ENCODE results near the gene PCK2. TPM values are rescaled to one million over a fixed set of nuclear protein-coding genes. Genes with fewer than 3 reads are reported as not detected.

Gene PCK2
- total RNA-seq, 1 experiment from 2014 or later: 48.9 TPM

DNA sequence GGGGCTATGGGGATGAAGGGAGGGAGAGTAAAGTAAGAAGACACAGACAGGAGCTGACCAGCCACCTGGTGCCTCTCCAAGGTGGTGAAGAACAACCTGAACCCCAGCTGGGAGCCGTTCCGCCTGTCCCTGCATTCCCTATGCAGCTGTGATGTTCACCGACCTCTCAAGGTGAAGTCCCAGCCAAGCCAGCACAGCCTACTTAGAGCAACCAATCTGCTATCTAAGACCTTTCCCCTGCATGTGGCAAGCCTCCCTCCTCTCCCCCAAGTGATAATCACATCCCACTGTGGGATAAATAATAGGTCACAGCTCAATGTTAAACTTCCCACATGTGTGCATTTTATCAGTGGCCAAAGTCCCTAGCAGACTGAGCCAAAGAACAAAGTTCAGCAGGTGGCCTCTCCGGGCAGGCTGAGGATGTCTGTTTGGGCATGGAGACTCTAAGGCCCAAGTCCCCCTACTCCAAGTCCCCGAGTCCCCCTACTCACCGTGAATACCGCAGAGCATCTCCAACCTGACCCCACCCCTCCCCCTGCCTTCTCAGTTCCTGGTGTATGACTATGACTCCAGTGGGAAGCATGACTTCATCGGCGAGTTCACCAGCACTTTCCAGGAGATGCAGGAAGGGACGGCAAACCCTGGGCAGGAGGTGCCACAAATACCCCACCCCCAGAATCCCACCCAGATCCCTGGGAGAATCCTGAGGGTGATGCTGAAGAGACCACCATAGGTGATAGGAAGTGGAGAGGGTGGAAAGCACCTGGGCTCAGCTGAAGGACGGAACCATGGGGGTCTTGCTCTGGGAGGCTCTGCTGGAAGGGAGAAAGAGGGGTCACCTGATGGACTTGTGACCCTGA is 19.3 kb upstream of the PCK2 start:
- Histone ChIP-seq H2BK5ac (ENCODE audit: insufficient read length, low read length) (no peak overlapping the region), H3K4me1 (ENCODE audit: insufficient read depth, low read length) (peaks cover 3% of the 10 kb centered on the region; the same call in 1 of the 2 replicates), H3K14ac (ENCODE audit: insufficient read depth, low read length) (no peak overlapping the region), H3K9ac (ENCODE audit: extremely low read depth, insufficient read length, low read length) (no peak overlapping the region), H3K9me3 (ENCODE audit: control insufficient read depth, low read depth, low read length) (no peaks in the 10 kb centered on the region), H3K4me2 (ENCODE audit: insufficient read depth, insufficient read length, low read length) (no peak overlapping the region), H3K18ac (ENCODE audit: insufficient read length, low read depth, low read length) (no peak overlapping the region), H3K4ac (ENCODE audit: low read depth, low read length) (no peak overlapping the region), H2BK12ac (ENCODE audit: insufficient read length, low read depth, low read length) (no peak overlapping the region), H4K20me1 (ENCODE audit: control insufficient read depth, insufficient read depth, insufficient read length) (no peaks in the 10 kb centered on the region), H3K23ac (ENCODE audit: insufficient read length, low read depth, low read length) (no peak overlapping the region), H2BK120ac (ENCODE audit: low read depth, low read length, poor library complexity, severe bottlenecking) (no peak overlapping the region), H3K27me3 (ENCODE audit: insufficient read depth, low read length) (no peaks in the 10 kb centered on the region), H2BK20ac (ENCODE audit: low read depth, low read length, poor library complexity, severe bottlenecking) (no peak overlapping the region), H2AK5ac (ENCODE audit: insufficient read length, low read length) (no peak overlapping the region), H4K8ac (replicated peaks; ENCODE audit: insufficient read length, low read depth, low read length) (no peak overlapping the region), H3K27ac (ENCODE audit: insufficient read length, low read depth, low read length) (no peak overlapping the region), H3K79me2 (ENCODE audit: insufficient read depth, low read length) (no peaks in the 10 kb centered on the region), H3K56ac (ENCODE audit: insufficient read length, low read depth, low read length) (no peak overlapping the region), H3T11ph (ENCODE audit: low read length) (no peak overlapping the region), H2BK15ac (ENCODE audit: low read depth, low read length) (no peak overlapping the region), H4K5ac (ENCODE audit: insufficient read length, low read depth, low read length) (no peak overlapping the region), H4K91ac (ENCODE audit: insufficient read length, low read depth, low read length) (no peak overlapping the region), H3K79me1 (ENCODE audit: insufficient read depth, low read depth, low read length, poor library complexity, severe bottlenecking) (no peaks in the 10 kb centered on the region), H2AFZ (ENCODE audit: low read length) (no peak overlapping the region), H3K23me2 (ENCODE audit: insufficient read length, low read depth, low read length, poor library complexity, severe bottlenecking) (no peaks in the 10 kb centered on the region)
- no peak overlapping the region for H3K4me3 Mint-ChIP-seq
- H3K4me1 Mint-ChIP-seq: peaks cover 21 to 29% of the 10 kb centered on the region in 2 experiments
- no peak for DNase-seq
- no peak overlapping the region; a peak in 1 of 7 replicates for H3K27ac Mint-ChIP-seq
- H3K9me3 Mint-ChIP-seq: no peaks in the 10 kb centered on the region
- no peaks in the 10 kb centered on the region for H3K36me3 Mint-ChIP-seq (ENCODE audit: insufficient read depth in 1 of 3, low read depth in 3 of 3)
- no CpG with 5 or more reads among the region's 11 CpGs for WGBS (ENCODE audit: extremely low coverage, insufficient read length, low lambda C conversion rate)
- TF ChIP-seq CTCF (conservative IDR thresholded peaks at IDR 0.05): no peak
- peaks cover under 1% of the 10 kb centered on the region for H3K27me3 Mint-ChIP-seq (ENCODE audit: low read depth)

Data from H9 (cell line).